ENCODE data around the gene C3orf52.

GRCh38 chr3:112090887-112091586, 4.8 kb downstream of the C3orf52 start:
- TF ChIP-seq CTCF (IDR thresholded peaks at IDR 0.05), result no peak
- TF ChIP-seq POLR2AphosphoS5 (IDR thresholded peaks at IDR 0.05), result peak; percentile 32

Measured in prostate gland (tissue), 2 donors.